22Rv1 (cell line): ENCODE data around the gene TRIM4.
"Not testable (repeated sequence)": the region's sequence is repeated elsewhere in the genome, so short reads cannot be mapped to it uniquely, and the experiment has no call there.

ENCODE experiments used
- H3K27ac ChIP-seq: fragments of 450-650 bp; 2 replicates; pipeline ENCODE4 v1.5.1; 2017
- CTCF ChIP-seq: fragments of 450-650 bp; IDR thresholded peaks from 2 replicates; pipeline ENCODE4 v1.5.1; 2017; ENCODE audit warnings: mild to moderate bottlenecking
- ZFX ChIP-seq: fragments of 450-650 bp; IDR thresholded peaks from 2 replicates; pipeline ENCODE4 v1.6.1; 2017; ENCODE audit warnings: antibody characterized with exemption, borderline replicate concordance

Gene TRIM4, protein sequence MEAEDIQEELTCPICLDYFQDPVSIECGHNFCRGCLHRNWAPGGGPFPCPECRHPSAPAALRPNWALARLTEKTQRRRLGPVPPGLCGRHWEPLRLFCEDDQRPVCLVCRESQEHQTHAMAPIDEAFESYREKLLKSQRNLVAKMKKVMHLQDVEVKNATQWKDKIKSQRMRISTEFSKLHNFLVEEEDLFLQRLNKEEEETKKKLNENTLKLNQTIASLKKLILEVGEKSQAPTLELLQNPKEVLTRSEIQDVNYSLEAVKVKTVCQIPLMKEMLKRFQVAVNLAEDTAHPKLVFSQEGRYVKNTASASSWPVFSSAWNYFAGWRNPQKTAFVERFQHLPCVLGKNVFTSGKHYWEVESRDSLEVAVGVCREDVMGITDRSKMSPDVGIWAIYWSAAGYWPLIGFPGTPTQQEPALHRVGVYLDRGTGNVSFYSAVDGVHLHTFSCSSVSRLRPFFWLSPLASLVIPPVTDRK

DNA sequence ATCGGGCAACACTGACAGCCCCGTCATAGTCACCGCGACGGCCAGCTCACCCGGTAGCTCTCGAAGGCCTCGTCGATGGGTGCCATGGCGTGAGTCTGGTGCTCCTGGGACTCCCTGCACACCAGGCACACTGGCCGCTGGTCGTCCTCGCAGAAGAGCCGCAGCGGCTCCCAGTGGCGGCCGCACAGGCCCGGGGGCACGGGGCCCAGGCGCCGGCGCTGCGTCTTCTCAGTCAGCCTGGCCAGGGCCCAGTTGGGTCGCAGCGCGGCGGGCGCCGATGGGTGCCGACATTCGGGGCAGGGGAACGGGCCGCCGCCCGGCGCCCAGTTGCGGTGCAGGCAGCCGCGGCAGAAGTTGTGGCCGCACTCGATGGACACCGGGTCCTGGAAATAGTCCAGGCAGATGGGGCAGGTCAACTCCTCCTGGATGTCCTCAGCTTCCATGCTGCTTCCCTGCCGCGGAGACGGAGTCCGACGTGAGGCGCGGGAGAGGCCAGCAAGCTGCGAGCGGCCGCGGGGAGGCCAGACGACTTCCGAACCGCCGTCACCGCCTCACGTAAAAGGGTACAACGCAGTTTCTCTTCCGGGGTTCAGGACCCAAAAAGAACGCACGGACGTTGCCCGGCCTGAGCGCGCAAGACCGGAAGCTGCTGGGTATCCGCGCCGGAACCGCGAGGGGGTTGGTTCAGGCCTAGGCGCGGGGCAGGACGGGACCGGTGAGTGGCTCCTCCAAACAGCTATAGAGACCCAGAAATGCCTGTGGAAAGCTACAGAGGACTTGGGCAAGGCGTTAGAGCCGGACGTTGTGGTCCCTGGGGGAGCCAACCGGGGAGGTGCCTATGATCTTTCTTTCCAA is at the start of gene TRIM4:
TSS of gene TRIM4 (minus strand) at position 572 of the 855 bp plus-strand sequence. CDS start at position 443, 129 bp downstream.
- peak within 1 kb of the TSS; percentile 85 for H3K27ac ChIP-seq
- peak; percentile 77 for TF ChIP-seq CTCF
- no peak for TF ChIP-seq ZFX

DNA sequence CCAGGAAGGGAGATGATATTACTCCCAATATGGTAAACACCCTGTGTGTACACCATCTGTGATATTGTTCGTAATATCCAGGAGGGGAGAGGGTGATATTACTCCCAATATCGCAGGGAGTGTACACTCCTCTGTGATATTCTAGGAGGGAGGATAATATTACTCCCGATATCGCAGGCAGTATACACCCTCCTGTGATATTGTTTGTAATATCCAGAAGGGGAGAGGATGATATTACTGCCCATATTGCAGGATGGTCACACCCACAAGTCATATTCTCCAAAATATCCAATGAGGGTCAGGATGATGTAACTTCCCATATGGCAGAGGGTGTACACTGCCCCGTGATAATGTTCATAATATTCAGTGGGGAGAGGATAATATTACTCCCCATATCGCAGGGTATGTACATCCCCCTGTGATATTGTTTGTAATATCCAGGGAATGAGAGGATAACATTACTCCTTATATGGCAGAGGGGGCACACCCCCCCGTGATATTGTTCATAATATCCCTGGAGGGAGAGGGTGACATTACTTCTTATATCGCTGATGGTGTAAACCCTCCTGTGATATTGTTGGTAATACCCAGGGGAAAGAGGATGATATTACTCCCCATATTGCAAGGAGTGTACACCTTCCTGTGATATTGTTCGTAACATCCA is 39.4 kb upstream of the TRIM4 start:
- TF ChIP-seq ZFX (no peak), CTCF (no peak)
- no peak overlapping the region for H3K27ac ChIP-seq

GRCh38 chr7:99955247-99955646 is 35.9 kb upstream of the TRIM4 start:
- peak overlapping the region; percentile 19; the same call in 1 of the 2 replicates for H3K27ac ChIP-seq
- TF ChIP-seq ZFX (no peak), CTCF (no peak)

DNA sequence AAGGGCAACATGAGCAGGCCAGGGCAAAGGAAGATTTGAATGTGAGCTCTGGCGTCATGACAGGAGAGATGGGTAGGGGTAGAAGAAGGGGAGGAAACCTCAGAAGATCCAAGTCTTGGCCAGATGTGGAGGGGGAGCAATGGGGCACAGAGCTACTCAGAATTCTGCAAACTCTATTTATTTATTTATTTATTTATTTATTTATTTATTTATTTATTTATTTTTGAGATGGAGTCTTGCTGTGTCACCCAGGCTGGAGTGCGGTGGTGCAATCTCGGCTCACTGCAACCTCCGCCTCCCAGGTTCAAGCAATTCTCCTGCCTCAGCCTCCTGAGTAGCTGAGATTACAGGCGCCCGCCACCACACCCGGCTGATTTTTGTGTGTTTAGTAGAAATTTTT is 35.3 kb upstream of the TRIM4 start:
- H3K27ac ChIP-seq: not testable (repeated sequence)

DNA sequence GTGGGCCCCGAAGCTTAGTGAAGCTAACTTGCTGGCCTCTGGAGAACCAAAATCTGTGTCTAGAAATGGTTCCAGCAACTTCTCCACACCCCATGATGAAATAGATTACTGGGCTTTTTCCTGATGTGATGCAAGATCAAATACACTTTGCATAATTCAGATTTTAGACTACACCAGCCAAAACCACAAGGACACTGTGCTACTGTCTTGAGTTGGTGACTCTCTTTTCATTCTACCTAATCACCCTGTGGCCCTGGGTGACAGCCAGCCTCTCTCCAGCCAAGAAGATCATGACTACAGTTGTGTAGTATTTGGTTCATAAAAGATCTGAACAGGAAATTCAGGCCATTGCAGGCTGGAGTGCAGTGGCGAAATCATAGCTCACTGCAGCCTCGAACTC is 34.3 kb upstream of the TRIM4 start:
- no peak overlapping the region for H3K27ac ChIP-seq
- TF ChIP-seq ZFX (no peak), CTCF (no peak)

DNA sequence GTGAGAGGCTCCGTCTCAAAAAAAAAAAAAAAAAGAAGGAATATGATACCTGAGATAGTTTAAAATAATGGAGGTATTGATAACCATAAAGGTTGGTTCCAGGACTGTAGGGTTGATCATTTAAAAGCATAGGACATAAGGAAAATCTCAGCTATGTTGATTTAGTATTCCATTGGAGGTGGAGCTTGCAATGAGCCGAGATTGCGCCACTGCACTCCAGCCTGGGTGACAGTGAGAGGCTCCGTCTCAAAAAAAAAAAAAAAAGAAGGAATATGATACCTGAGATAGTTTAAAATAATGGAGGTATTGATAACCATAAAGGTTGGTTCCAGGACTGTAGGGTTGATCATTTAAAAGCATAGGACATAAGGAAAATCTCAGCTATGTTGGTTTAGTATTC is 33.3 kb upstream of the TRIM4 start:
- not testable (repeated sequence) for H3K27ac ChIP-seq

- peak overlapping the region; percentile 61 for H3K27ac ChIP-seq
Measured at GRCh38 chr7:99950819-99951218, 31.5 kb upstream of the TRIM4 start.

DNA sequence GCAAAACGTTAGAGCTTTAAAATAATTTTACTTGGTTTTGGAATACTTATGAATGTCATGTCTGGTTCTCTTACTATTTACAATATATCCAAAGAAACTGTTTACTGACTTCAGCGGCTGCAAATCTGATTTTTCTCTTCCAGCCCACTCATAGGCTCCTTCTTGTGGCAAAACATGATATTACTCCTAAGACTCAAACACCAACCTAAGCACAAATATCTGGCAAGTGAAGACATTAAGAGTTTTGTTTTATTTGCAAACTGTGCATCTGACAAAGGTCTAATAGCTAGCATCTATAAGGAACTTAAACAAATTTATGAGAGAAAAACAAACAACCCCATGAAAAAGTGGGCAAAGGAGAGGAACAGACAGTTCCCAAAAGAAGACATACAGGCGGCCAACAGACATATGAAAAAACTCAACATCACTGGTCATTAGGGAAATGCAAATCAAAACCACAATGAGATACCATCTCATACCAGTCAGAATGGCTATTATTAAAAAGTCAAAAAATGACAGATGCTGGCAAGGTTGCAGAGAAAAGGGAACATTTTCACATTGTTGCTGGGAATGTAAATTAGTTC is 30.4 kb upstream of the TRIM4 start:
- TF ChIP-seq CTCF (peak; percentile 75), ZFX (no peak)
- peak overlapping the region; percentile 61 for H3K27ac ChIP-seq
